Upper lobe of left lung (tissue), 6 donors: ENCODE measurements around the gene TMEM245. TPM values are rescaled to one million over a fixed set of nuclear protein-coding genes. Genes with fewer than 3 reads are reported as not detected.

Experiments
- ATAC-seq, 2 donors: fragments of 200-7000 bp; cut with Tn5 transposase; one replicate each; pipeline ENCODE4 v1.9.1; 2022; ENCODE audit warnings: mild to moderate bottlenecking in 2 of 2, moderate library complexity in 2 of 2; ENCODE audit not compliant: low FRiP score in 2 of 2
- DNase-seq, 2 donors: peaks; one replicate each; pipeline ENCODE4 v3.0.0-alpha.2; 2019 to 2020
- H3K27ac ChIP-seq, 4 donors: fragments of 200-600 bp; sonication (generic); one replicate each; pipeline ENCODE4 v1.5.1; 2016 to 2019
- H3K27me3 ChIP-seq, 4 donors: fragments of 200-600 bp; sonication (generic); one replicate each; pipeline ENCODE4 v1.5.1; 2017 to 2019
- H3K36me3 ChIP-seq, 4 donors: fragments of 200-600 bp; sonication (generic); one replicate each; pipeline ENCODE4 v1.5.1; 2016 to 2019
- H3K4me1 ChIP-seq, 4 donors: fragments of 200-600 bp; sonication (generic); one replicate each; pipeline ENCODE4 v1.5.1; 2018 to 2019
- H3K4me3 ChIP-seq, 4 donors: fragments of 200-600 bp; sonication (generic); one replicate each; pipeline ENCODE4 v1.5.1; 2017 to 2019; ENCODE audit warnings: mild to moderate bottlenecking in 2 of 4, moderate library complexity in 1 of 4
- H3K9me3 ChIP-seq, 4 donors: fragments of 200-600 bp; sonication (generic); one replicate each; pipeline ENCODE4 v1.5.1; 2018 to 2019
- CTCF ChIP-seq, 6 experiments: fragments of 450-650 bp in 4 of 6; fragments of 200-600 bp in 2 of 6; sonication (generic) in 2 of 6; IDR thresholded peaks; one replicate each; pipeline ENCODE4 v1.5.1; 2016 to 2019; ENCODE audit warnings: antibody characterized with exemption in 6 of 6
- EP300 ChIP-seq, 4 donors: sonication (generic); formaldehyde crosslinking; IDR thresholded peaks; one replicate each; pipeline ENCODE4 v1.5.1; 2017; ENCODE audit warnings: antibody characterized with exemption in 4 of 4, control low read depth in 2 of 4
- POLR2A ChIP-seq, 4 donors: fragments of 450-650 bp; IDR thresholded peaks; one replicate each; pipeline ENCODE4 v1.5.1; 2016 to 2017; ENCODE audit warnings: antibody characterized with exemption in 4 of 4, mild to moderate bottlenecking in 2 of 4
- POLR2AphosphoS5 ChIP-seq, 2 donors: sonication (generic); formaldehyde crosslinking; IDR thresholded peaks; one replicate each; pipeline ENCODE4 v1.5.1; 2017; ENCODE audit warnings: antibody characterized with exemption in 2 of 2
- WGBS, 2 donors: methylation state at CpG; one replicate each; pipeline ENCODE4 v1.1.5; 2017 to 2018; 5-methylcytosine and 5-hydroxymethylcytosine counted together
- total RNA-seq, 6 donors: library from RNA; depleted of rRNA in 4 of 6; stranded (reverse); fragments of >200 nt in 4 of 6; gene quantifications; one replicate each; pipeline versions ENCODE4 v1.1.0 to v1.2.1, GENCODE V29; 2016 to 2021
- donor health status: DM: no; HTN: no; CAD: no; lungs with moderate emphysema.
- donor health status: DM: no; HTN: yes; CAD: no; lungs with severe emphysema.

Gene TMEM245
- total RNA-seq, 6 donors from 2014 or later = 54.5 to 203 (median 88.7) TPM

- ATAC-seq = peak in 1 of 2 donors; percentile 60
- no peak for TF ChIP-seq POLR2AphosphoS5 (IDR thresholded peaks at IDR 0.05)
- no peak for TF ChIP-seq EP300 (IDR thresholded peaks at IDR 0.05)
- no peak for TF ChIP-seq POLR2A (IDR thresholded peaks at IDR 0.05)
- peak in 1 of 6 experiments; percentile 9 for TF ChIP-seq CTCF (IDR thresholded peaks at IDR 0.05)
- no peaks in the 10 kb centered on the region for H3K9me3 ChIP-seq
- no peaks in the 10 kb centered on the region for H3K27me3 ChIP-seq
- 33% methylated on average over 4 of the region's 4 CpGs for WGBS, 2 donors
- peak overlapping the region; percentile 2 to 71 (median 34) for H3K27ac ChIP-seq
- H3K36me3 ChIP-seq = peaks cover 0 to 9% (median 1%) of the 10 kb centered on the region in 4 donors
- DNase-seq = no peak
- H3K4me3 ChIP-seq = no peak overlapping the region
- peaks cover 53 to 82% (median 66%) of the 10 kb centered on the region in 4 donors for H3K4me1 ChIP-seq
Observed at GRCh38 chr9:109098171-109098959, 21.4 kb downstream of the TMEM245 start.

GRCh38 chr9:109097146-109097545 is 22.6 kb downstream of the TMEM245 start:
- ATAC-seq = no peak
- 89 to 91% methylated on average over 4 of the region's 4 CpGs for WGBS, 2 donors
- Histone ChIP-seq H3K27ac (peak overlapping the region in 3 of 4 donors; percentile 0 to 71 (median 46)), H3K9me3 (no peaks in the 10 kb centered on the region), H3K4me1 (peaks cover 50 to 76% (median 66%) of the 10 kb centered on the region in 4 donors), H3K27me3 (no peaks in the 10 kb centered on the region), H3K36me3 (peaks cover 0 to 21% (median 7%) of the 10 kb centered on the region in 4 donors), H3K4me3 (no peak overlapping the region)
- no peak for TF ChIP-seq CTCF (IDR thresholded peaks at IDR 0.05)
- no peak for TF ChIP-seq POLR2A (IDR thresholded peaks at IDR 0.05)
- no peak for TF ChIP-seq EP300 (IDR thresholded peaks at IDR 0.05)
- no peak for TF ChIP-seq POLR2AphosphoS5 (IDR thresholded peaks at IDR 0.05)
- no peak for DNase-seq

DNA sequence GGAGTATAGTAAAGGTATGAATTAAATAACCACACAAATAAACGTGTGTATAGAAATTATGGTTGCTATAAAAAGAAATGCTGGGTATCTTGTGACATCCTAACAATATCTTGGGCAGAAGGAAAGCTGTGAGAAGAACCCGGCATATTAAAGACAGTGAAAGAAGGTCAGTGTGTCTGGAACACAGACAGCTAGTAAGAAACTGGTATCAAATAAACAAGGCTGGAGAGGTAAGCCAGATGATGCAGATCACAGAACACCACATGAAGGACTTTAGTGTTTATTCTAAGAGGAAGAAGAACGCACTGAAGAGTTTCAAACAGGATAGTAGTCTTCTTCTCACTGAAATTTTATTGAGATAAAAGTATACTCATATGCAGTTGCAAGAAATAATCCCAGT is 24.4 kb downstream of the TMEM245 start:
- peaks cover 32 to 58% (median 49%) of the 10 kb centered on the region in 4 donors for H3K4me1 ChIP-seq
- no peak overlapping the region for H3K27ac ChIP-seq
- no peak for TF ChIP-seq EP300 (IDR thresholded peaks at IDR 0.05)
- TF ChIP-seq CTCF (IDR thresholded peaks at IDR 0.05) = no peak
- no peak for TF ChIP-seq POLR2AphosphoS5 (IDR thresholded peaks at IDR 0.05)
- no peak for TF ChIP-seq POLR2A (IDR thresholded peaks at IDR 0.05)
- H3K27me3 ChIP-seq = no peaks in the 10 kb centered on the region
- ATAC-seq (no peak), DNase-seq (no peak)
- H3K4me3 ChIP-seq = no peak overlapping the region
- H3K36me3 ChIP-seq = peaks cover under 1 to 33% (median 18%) of the 10 kb centered on the region in 4 donors
- no peaks in the 10 kb centered on the region for H3K9me3 ChIP-seq
- WGBS, 2 donors = 64% methylated on average over 3 of the region's 3 CpGs

- DNase-seq (no peak), ATAC-seq (peak in 1 of 2 donors; percentile 19)
- WGBS, 2 donors = 58 to 72% methylated on average over 6 of the region's 6 CpGs
- no peaks in the 10 kb centered on the region for H3K9me3 ChIP-seq
- no peak for TF ChIP-seq CTCF (IDR thresholded peaks at IDR 0.05)
- no peak for TF ChIP-seq EP300 (IDR thresholded peaks at IDR 0.05)
- TF ChIP-seq POLR2A (IDR thresholded peaks at IDR 0.05) = no peak
- TF ChIP-seq POLR2AphosphoS5 (IDR thresholded peaks at IDR 0.05) = no peak
- peaks cover 25 to 47% (median 42%) of the 10 kb centered on the region in 4 donors for H3K4me1 ChIP-seq
- H3K36me3 ChIP-seq = peaks cover 3 to 44% (median 27%) of the 10 kb centered on the region in 4 donors
- no peak overlapping the region for H3K27ac ChIP-seq
- H3K4me3 ChIP-seq = no peak overlapping the region
- H3K27me3 ChIP-seq = no peaks in the 10 kb centered on the region
Observed at GRCh38 chr9:109094268-109094667, 25.5 kb downstream of the TMEM245 start.
